HUDEP-2 (cell line): Measurements from ENCODE around the gene PDE12.
A peak's percentile ranks its signal among the peaks of the same experiment; 100 is the strongest.

Source experiments
- DNase-seq, 76 experiments: peaks; one replicate each; lab custom pipeline; 2025; ENCODE audit not compliant: unreplicated experiment in 76 of 76; lab: John Stamatoyannopoulos, UW

PDE12 gene

GRCh38 chr3:57555738-57556458 is at the start of gene PDE12:
Gene PDE12, plus strand, starts transcription at chr3:57556274. Its CDS starts 106 bp downstream, at chr3:57556380.
- DNase-seq, result peak; percentile 36 to 96 (median 81)

GRCh38 chr3:57512166-57512565 is 43.9 kb upstream of the PDE12 start:
- DNase-seq, result no peak

- DNase-seq, result no peak
These were observed 37.7 kb upstream of the PDE12 start for GRCh38 chr3:57518276-57518915.

GRCh38 chr3:57530071-57530608 is 25.9 kb upstream of the PDE12 start:
- DNase-seq, result no peak

- DNase-seq, result no peak
These were observed 17.6 kb upstream of the PDE12 start for GRCh38 chr3:57538465-57538864.

- peak in 2 of 76 experiments; percentile 0 to 1 for DNase-seq
These were observed 11.6 kb upstream of the PDE12 start, which contains the start of gene DNAH12 for GRCh38 chr3:57544181-57545125. Gene DNAH12, minus strand, starts transcription at chr3:57544344. Its CDS starts 1,474 bp downstream, at chr3:57542870.

GRCh38 chr3:57545636-57546268 is 10.3 kb upstream of the PDE12 start:
- DNase-seq, result no peak

GRCh38 chr3:57546616-57547015 is 9.5 kb upstream of the PDE12 start:
- DNase-seq, result no peak

GRCh38 chr3:57555306-57555705 is 768 bp upstream of the PDE12 start:
- peak in 9 of 76 experiments; percentile 1 to 30 (median 14) for DNase-seq

GRCh38 chr3:57556459-57557084 is 498 bp downstream of the PDE12 start:
- peak in 11 of 76 experiments; percentile 6 to 44 (median 33) for DNase-seq

GRCh38 chr3:57557085-57557537 is 1.0 kb downstream of the PDE12 start:
- DNase-seq, result peak in 45 of 76 experiments; percentile 4 to 54 (median 23)

GRCh38 chr3:57559526-57559925 is 3.5 kb downstream of the PDE12 start:
- DNase-seq, result peak in 1 of 76 experiments; percentile 1

- no peak for DNase-seq
These were observed 13.9 kb downstream of the PDE12 start for GRCh38 chr3:57569859-57570450.

- DNase-seq, result no peak
These were observed 14.8 kb downstream of the PDE12 start for GRCh38 chr3:57570878-57571277.

GRCh38 chr3:57572096-57572495 is 16.0 kb downstream of the PDE12 start:
- DNase-seq, result no peak

GRCh38 chr3:57575966-57576626 is 20.0 kb downstream of the PDE12 start:
- DNase-seq, result no peak

GRCh38 chr3:57577801-57578200 is 21.7 kb downstream of the PDE12 start:
- no peak for DNase-seq

GRCh38 chr3:57582474-57583168 is 26.5 kb downstream of the PDE12 start:
- peak in 6 of 76 experiments; percentile 7 to 34 (median 14) for DNase-seq
